WTC11 (cell line): ENCODE measurements around the gene GPR27.
A peak's percentile ranks its signal among the peaks of the same experiment; 100 is the strongest.

Experiments
- CTCF ChIP-seq: fragments of 200-600 bp; IDR thresholded peaks from 2 replicates; pipeline ENCODE4 v1.8.0; 2022; ENCODE audit warnings: antibody characterized with exemption
- USF1 ChIP-seq: sonication (generic); formaldehyde crosslinking; IDR thresholded peaks from 2 replicates; pipeline ENCODE4 v1.8.0; 2022; ENCODE audit warnings: mild to moderate bottlenecking, missing genetic modification reagents

- peak; percentile 66 for TF ChIP-seq USF1 (CRISPR knock-in tag)
- no peak for TF ChIP-seq CTCF
Measured at GRCh38 chr3:71725271-71725991, 28.2 kb upstream of the GPR27 start, which contains the start of gene EIF4E3.
